Stimulated activated effector memory CD8-positive, alpha-beta T cell treated with anti-CD3 and anti-CD28 coated beads, Interleukin-12 subunit alpha, Interleukin-12 subunit beta, amount 100 ng/mL, for 72 hours (primary cell): ENCODE data around the gene TMEM258.

Experiments
- ATAC-seq: fragments of 150-1000 bp; cut with Tn5 transposase; 2 replicates; pipeline ENCODE4 v1.10.0; 2021
- DNase-seq, 2 donors: peaks; one replicate each; pipeline ENCODE4 v3.0.0; 2021 to 2022; ENCODE audit warnings: low spot score in 2 of 2
- H3K27ac Mint-ChIP-seq: one replicate; pipeline ENCODE4 v1.8.0; 2022; ENCODE audit warnings: mild to moderate bottlenecking, mixed read lengths
- H3K36me3 Mint-ChIP-seq: one replicate; pipeline ENCODE4 v1.8.0; 2022; ENCODE audit warnings: mild to moderate bottlenecking, mixed read lengths
- H3K4me1 Mint-ChIP-seq: one replicate; pipeline ENCODE4 v1.8.0; 2022; ENCODE audit warnings: mixed read lengths
- H3K4me3 Mint-ChIP-seq: one replicate; pipeline ENCODE4 v1.8.0; 2022; ENCODE audit warnings: mild to moderate bottlenecking, mixed read lengths
- H3K9me3 Mint-ChIP-seq: one replicate; pipeline ENCODE4 v1.8.0; 2022; ENCODE audit warnings: mixed read lengths

Gene TMEM258

GRCh38 chr11:61764606-61765260 lies 27.7 kb downstream of the TMEM258 start:
- peaks cover 8% of the 10 kb centered on the region for H3K4me1 Mint-ChIP-seq
- H3K9me3 Mint-ChIP-seq = no peaks in the 10 kb centered on the region
- H3K4me3 Mint-ChIP-seq = no peak overlapping the region
- no peak for ATAC-seq
- DNase-seq = no peak
- H3K27ac Mint-ChIP-seq = no peak overlapping the region
- no peaks in the 10 kb centered on the region for H3K36me3 Mint-ChIP-seq

DNA sequence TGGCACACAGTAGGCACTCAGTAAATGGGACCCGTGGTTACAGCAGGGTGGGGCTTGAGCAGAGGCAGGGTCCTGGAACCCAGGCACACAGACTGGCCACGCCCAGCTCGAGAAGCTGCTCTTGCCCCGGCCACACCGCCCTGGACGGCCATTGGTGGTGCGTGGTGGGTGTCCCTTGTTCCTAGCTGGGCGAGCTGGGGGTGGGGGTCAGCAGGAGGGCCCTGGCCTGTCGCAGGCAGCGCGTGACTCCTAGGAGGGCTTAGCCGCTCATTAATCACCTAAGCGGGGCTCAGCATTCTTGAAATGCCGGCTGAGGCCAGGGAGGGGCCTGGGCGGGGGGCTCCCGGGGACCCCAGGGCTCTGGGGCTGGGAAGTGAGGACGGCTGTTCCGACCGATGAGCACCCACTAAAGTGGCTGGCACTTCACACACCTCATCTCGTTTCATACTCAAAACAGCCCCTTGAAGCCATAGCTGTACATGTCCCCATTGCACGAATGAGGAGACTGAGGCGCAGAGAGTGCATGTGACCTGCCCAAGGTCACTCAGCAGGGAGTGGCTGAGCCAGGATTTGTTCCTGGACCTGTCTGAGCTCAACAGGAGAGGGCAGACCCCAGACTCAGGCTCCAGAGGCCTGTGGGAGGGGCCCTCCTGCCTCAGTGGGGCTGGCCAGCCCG lies 28.3 kb downstream of the TMEM258 start:
- H3K4me3 Mint-ChIP-seq = no peak overlapping the region
- no peaks in the 10 kb centered on the region for H3K9me3 Mint-ChIP-seq
- no peak overlapping the region for H3K27ac Mint-ChIP-seq
- DNase-seq (no peak), ATAC-seq (no peak)
- peaks cover 8% of the 10 kb centered on the region for H3K4me1 Mint-ChIP-seq
- H3K36me3 Mint-ChIP-seq = no peaks in the 10 kb centered on the region

DNA sequence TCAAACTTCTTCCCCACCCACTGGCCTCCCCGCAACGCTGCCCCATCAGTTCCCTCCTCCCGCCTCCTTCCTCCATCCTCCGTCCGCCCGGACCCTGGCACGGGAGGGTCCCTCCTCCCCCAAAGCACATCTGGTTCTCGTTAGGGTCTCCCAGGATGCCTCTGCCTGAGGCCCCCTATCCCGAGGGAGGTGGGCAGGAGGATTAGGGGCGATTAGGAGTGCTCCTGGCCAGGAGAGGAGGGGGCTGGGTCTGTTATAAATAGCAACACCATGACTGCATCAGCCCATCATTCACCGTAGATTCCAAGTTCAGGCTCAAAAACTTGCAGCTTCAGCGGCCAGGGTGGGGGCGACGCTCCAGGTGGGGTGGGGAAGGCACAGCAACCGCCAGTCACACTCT lies 29.6 kb downstream of the TMEM258 start:
- no peak overlapping the region for H3K4me3 Mint-ChIP-seq

DNA sequence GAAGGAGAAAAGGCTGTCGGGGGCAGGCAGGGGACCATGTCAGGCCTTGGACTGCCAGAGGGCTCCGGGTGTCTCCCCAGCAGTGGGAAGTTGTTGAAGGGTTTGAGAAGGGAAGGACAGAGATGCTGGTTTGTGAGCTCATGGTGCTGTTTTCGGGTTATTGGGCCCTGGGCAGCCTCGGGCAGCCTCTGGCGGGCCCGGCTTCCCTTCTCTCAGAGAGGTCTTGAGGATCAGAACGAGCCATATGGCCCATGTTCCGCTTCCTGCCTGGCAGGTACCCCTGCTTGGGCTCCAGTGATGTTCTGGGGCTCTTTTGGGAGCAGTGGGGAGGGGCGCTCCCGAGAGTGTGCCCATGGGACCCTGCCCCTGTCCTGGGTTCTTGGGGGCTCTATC lies 30.2 kb downstream of the TMEM258 start:
- ATAC-seq (no peak), DNase-seq (no peak)
- Mint-ChIP-seq H3K36me3 (no peaks in the 10 kb centered on the region), H3K4me3 (no peak overlapping the region), H3K9me3 (no peaks in the 10 kb centered on the region), H3K27ac (peak overlapping the region; percentile 58), H3K4me1 (peaks cover 18% of the 10 kb centered on the region)

More for the DNA sequence above, 29.6 kb downstream of the TMEM258 start:
- DNase-seq (no peak), ATAC-seq (no peak)
- Mint-ChIP-seq H3K4me1 (peaks cover 14% of the 10 kb centered on the region), H3K27ac (peak overlapping the region; percentile 37), H3K36me3 (no peaks in the 10 kb centered on the region), H3K9me3 (no peaks in the 10 kb centered on the region)

DNA sequence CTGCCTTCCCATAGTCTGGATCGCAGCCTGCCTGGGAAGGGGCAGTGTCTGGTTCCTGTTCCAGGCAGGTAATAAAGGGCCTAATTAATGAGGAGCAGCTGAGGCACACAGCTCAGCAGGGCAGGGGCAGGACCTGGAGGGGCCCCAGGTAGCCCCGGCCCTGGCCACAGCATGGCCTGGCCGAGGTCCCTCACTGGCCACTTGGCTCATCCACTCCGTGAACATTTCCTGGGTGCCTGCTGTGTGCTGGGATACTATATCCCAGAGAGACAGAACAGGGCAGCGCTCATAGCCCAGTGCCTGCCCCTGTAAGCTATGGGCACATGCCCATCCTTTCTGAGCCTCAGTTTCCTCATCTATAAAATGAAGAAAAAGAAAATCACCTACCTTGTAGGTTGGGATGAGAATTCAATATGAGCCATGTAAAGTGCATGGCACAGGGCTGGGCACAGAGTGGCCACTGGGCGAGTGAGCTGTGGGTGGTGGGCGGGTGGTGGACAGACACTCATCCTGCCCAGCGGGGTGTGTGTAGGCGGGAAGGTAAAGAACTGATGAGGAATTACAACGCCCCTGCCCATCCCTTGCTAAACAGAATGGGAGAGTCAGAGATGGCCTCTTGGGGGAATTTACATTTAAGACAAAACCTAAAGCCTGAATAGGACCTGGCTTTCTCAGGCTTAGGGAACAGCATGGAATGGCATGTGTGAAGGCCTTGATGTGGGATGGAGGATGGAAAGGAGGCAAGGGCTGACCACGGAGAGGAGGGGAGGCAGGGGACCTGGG lies 30.8 kb downstream of the TMEM258 start:
- Mint-ChIP-seq H3K27ac (peak overlapping the region; percentile 58), H3K4me1 (peaks cover 24% of the 10 kb centered on the region), H3K4me3 (no peak overlapping the region), H3K9me3 (no peaks in the 10 kb centered on the region), H3K36me3 (no peaks in the 10 kb centered on the region)
- ATAC-seq = no peak
- DNase-seq = no peak

GRCh38 chr11:61760946-61761345 lies 31.5 kb downstream of the TMEM258 start:
- Mint-ChIP-seq H3K9me3 (no peaks in the 10 kb centered on the region), H3K36me3 (no peaks in the 10 kb centered on the region), H3K4me1 (peaks cover 31% of the 10 kb centered on the region), H3K27ac (no peak overlapping the region), H3K4me3 (no peak overlapping the region)
- no peak for DNase-seq
- ATAC-seq = no peak

GRCh38 chr11:61757213-61757862 lies 35.1 kb downstream of the TMEM258 start:
- H3K9me3 Mint-ChIP-seq = no peaks in the 10 kb centered on the region
- peak overlapping the region; percentile 88 for H3K27ac Mint-ChIP-seq
- no peaks in the 10 kb centered on the region for H3K36me3 Mint-ChIP-seq
- ATAC-seq = no peak
- H3K4me3 Mint-ChIP-seq = peak overlapping the region; percentile 58
- H3K4me1 Mint-ChIP-seq = peaks cover 55% of the 10 kb centered on the region
- DNase-seq = no peak

DNA sequence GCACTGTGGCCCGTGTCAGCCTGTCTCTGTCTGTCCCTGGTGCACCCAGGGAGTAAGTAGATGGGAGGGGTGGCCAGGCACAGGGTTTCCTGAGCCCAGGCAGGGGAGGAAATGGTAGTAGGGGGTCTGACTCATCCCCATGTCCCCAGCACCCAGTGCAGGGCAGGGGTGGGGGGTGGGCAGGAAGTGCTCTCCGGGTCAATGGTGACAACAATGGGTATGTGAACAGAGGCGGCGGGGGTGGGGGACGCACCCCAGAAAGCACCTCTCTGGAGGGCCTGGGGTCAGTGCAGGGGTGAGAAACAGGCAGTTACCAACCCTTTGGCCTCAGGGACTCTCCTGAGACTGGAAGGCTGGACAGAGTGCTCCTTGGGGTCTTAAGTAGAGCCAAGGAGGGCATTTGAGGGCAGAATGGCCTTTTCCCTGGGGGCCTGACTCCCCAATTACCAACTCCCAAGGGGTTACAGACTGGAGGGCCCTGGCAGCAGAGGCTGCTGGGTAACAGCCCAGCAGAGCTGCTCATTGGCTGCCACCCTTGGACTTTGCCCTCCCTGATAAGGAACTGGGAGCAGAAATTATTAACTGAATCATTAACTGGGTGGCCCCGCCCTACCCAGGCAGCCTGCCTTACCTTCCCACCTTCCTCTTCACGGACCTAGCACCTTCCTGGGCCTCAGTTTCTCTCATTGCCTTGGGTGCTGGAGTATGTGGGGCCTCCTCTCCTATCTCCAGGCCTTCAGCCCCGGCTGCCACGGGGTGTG lies 35.8 kb downstream of the TMEM258 start:
- Mint-ChIP-seq H3K4me3 (peak overlapping the region; percentile 58), H3K9me3 (no peaks in the 10 kb centered on the region), H3K36me3 (no peaks in the 10 kb centered on the region), H3K4me1 (peaks cover 50% of the 10 kb centered on the region), H3K27ac (peak overlapping the region; percentile 88)
- ATAC-seq (peak; percentile 81), DNase-seq (peak in 1 of 2 donors; percentile 65)

DNA sequence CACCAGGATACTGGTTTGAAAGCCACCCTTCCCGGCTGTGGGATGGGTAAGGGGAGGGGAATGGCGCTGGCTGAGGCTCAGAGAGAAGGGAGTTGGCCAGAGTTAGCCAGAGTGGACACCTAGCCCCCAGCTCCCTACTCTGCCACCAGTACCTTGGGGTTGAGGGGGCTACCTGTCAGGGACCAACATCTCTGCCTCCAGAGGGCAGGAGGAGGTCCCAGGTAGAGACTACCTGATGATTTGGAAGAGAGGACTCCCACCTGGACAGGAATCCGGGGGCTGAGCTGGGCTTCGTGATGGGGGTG lies 36.3 kb downstream of the TMEM258 start:
- ATAC-seq (no peak), DNase-seq (no peak)
- Mint-ChIP-seq H3K36me3 (no peaks in the 10 kb centered on the region), H3K27ac (peak overlapping the region; percentile 88), H3K9me3 (no peaks in the 10 kb centered on the region), H3K4me1 (peaks cover 48% of the 10 kb centered on the region), H3K4me3 (peak overlapping the region; percentile 58)

- Mint-ChIP-seq H3K4me3 (peak overlapping the region; percentile 84), H3K27ac (peak overlapping the region; percentile 88), H3K36me3 (no peaks in the 10 kb centered on the region), H3K9me3 (no peaks in the 10 kb centered on the region), H3K4me1 (peaks cover 48% of the 10 kb centered on the region)
- ATAC-seq (no peak), DNase-seq (no peak)
Observed at GRCh38 chr11:61754534-61755482, 37.6 kb downstream of the TMEM258 start.

GRCh38 chr11:61753672-61754071 lies 38.7 kb downstream of the TMEM258 start:
- H3K27ac Mint-ChIP-seq = peak overlapping the region; percentile 83
- peaks cover 44% of the 10 kb centered on the region for H3K4me1 Mint-ChIP-seq
- DNase-seq = no peak
- no peak for ATAC-seq
- H3K9me3 Mint-ChIP-seq = no peaks in the 10 kb centered on the region
- H3K36me3 Mint-ChIP-seq = no peaks in the 10 kb centered on the region
- H3K4me3 Mint-ChIP-seq = peak overlapping the region; percentile 84

DNA sequence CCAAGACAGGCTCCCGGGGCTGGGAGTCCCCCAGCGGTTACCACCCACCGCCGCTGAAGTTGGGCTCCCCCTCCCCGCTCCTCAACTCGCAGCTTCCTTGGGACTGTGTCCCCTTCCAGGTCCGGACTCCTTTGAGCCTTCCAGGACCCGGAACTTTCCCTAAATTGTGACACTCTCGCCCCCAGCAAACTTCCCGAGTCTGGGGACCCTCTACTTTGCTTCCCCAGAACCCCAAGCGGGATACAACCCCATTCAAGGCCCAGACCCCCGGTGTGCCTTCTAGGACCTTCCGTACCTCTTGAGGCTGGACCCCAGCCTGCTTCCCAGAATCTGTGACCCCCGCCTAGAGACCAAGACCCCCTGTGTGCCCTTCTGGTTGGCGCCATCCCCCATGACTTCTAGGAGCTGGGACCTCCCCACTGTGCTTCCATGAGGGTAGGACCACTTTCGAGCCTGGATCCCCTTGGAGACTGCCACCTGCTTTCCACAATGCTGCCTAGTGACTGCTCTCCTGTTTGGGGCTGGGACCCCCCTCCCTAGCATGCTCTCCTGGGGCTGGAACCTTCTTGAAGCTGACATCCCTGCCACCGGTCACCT lies 39.4 kb downstream of the TMEM258 start:
- DNase-seq (no peak), ATAC-seq (peak; percentile 1)
- Mint-ChIP-seq H3K4me1 (peaks cover 42% of the 10 kb centered on the region), H3K4me3 (peak overlapping the region; percentile 84), H3K36me3 (no peaks in the 10 kb centered on the region), H3K9me3 (no peaks in the 10 kb centered on the region), H3K27ac (peak overlapping the region; percentile 83)

DNA sequence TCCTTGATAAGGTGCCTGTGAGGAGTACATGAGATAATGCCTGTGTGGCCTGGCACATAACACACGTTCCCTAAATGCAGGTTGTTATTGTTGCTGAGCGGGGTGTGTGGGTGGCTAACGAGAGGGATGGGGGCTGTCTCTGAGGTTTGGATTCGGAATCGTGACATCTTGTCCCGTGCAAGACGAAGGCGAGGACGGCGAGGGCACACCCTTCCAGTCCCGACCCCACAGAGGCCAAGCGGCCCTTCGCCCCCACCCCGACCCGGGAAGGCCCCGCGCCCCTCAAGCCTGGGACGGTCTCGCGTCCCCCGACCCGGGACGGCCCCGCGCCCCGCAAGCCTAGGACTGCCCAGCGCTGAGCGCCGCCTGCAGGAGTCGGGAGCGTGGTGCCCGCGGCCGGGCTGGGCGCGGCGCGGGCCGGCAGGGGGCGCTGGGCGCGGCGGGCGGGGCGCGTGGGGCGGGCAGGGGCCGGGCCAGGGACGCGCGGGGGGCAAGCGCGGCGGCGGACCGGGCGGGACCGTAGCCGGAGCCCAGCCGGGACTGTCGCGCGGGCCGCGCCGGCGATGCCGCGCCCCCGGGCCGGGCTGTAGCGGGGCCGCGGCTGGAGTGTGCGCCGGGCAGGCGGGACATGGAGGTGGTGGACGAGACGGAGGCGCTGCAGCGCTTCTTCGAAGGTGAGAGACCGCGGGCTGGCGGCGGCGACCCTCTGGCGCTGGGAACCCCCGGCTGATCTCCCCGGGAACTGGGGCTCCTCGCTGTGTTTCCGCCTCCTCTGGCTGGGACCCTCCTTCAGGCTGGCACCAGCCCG lies 40.1 kb downstream of the TMEM258 start, which contains the start of gene MYRF:
Gene MYRF (plus strand): TSS at position 520 of the 808 bp plus-strand sequence. CDS start 109 bp downstream, at position 629.
- no peaks in the 10 kb centered on the region for H3K9me3 Mint-ChIP-seq
- peak within 1 kb of the TSS; percentile 83 for H3K27ac Mint-ChIP-seq
- peaks cover 39% of the 10 kb centered on the region for H3K4me1 Mint-ChIP-seq
- DNase-seq (peak; percentile 63 to 77), ATAC-seq (peak; percentile 84)
- H3K4me3 Mint-ChIP-seq = peak within 1 kb of the TSS; percentile 84
- H3K36me3 Mint-ChIP-seq = no peaks in the 10 kb centered on the region
